GM12872 (cell line): ENCODE data around the gene GLT8D1.

Source experiments
- CTCF ChIP-seq: IDR thresholded peaks from 3 replicates; pipeline ENCODE4 v1.5.1; 2011; ENCODE audit warnings: low read depth, mild to moderate bottlenecking, low read length, moderate library complexity; ENCODE audit not compliant: insufficient read depth

Gene GLT8D1

GRCh38 chr3:52645549-52645948 lies 60.0 kb downstream of the GLT8D1 start:
- TF ChIP-seq CTCF = no peak
